Neutrophil (primary cell): ENCODE measurements around the gene PLAU.
"Not testable (repeated sequence)": the region's sequence is repeated elsewhere in the genome, so short reads cannot be mapped to it uniquely, and the experiment has no call there.

Source experiments
- H3K27ac ChIP-seq: fragments of 200-600 bp; sonication (generic); 2 replicates; pipeline ENCODE4 v1.5.1; 2016; ENCODE audit warnings: mild to moderate bottlenecking, moderate library complexity
- H3K27me3 ChIP-seq: fragments of 200-600 bp; sonication (generic); 2 replicates; pipeline ENCODE4 v1.6.0; 2016; ENCODE audit warnings: mild to moderate bottlenecking
- H3K36me3 ChIP-seq: fragments of 200-600 bp; sonication (generic); 2 replicates; pipeline ENCODE4 v1.5.1; 2017
- H3K4me1 ChIP-seq, 2 experiments: fragments of 200-600 bp in 1 of 2; sonication (generic) in 1 of 2; 1 replicate in 1 of 2; 2 replicates in 1 of 2; pipeline versions ENCODE4 v1.5.1 to v1.6.1; 2013 to 2016; ENCODE audit warnings: low read depth in 1 of 2, low read length in 1 of 2, mild to moderate bottlenecking in 1 of 2, moderate library complexity in 1 of 2; ENCODE audit not compliant: control insufficient read depth in 1 of 2, insufficient read depth in 1 of 2
- H3K4me3 ChIP-seq, 2 experiments: fragments of 200-600 bp in 1 of 2; sonication (generic) in 1 of 2; 1 replicate in 1 of 2; 2 replicates in 1 of 2; pipeline ENCODE4 v1.5.1; 2013 to 2016; ENCODE audit warnings: low read depth in 1 of 2, low read length in 1 of 2, mild to moderate bottlenecking in 1 of 2, moderate library complexity in 1 of 2
- H3K9me3 ChIP-seq: fragments of 200-600 bp; sonication (generic); 2 replicates; pipeline ENCODE4 v1.5.1; 2016
- TF ChIP-seq, protein P1 (sequence below): fragments of 200-600 bp; sonication (generic); IDR thresholded peaks from 2 replicates; pipeline ENCODE4 v1.5.1; 2016; ENCODE audit warnings: antibody characterized with exemption

The PLAU gene

DNA sequence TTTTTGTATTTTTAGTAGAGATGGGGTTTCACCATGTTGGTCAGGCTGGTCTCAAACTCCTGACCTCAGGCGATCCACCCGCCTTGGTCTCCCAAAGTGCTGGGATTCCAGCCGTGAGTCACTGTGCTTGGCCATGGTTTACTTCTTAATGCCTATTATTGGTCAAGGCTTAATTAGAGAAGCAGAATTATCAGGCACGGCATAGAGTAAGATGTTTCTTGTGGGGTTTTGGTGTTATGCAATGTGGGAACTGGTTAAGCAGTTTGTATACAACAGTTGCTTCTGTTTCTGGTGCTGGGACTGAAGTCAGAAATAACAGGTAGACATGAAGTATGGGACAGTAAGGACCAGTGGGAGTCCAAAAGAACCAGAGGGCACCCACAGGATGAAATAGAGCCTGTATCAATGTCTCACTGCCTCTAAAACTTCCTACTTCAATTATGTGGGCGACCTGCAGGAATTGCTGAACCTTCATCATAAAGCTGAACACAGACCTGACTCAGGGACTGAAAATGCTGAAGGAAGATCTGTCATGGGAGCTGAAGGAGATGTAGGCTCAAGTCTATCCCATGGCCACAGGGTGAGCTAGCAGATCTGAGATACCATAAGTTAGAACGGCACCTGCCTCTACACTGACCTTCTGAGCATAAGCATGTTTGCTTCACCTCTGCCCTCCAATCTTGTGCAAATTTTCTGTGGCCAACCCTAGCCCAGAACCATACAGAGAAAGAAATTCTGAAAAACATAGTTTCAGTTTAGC is 48.7 kb downstream of the PLAU start:
- peak overlapping the region; percentile 56 to 57 for H3K4me3 ChIP-seq
- H3K27me3 ChIP-seq = no peaks in the 10 kb centered on the region
- no peaks in the 10 kb centered on the region for H3K9me3 ChIP-seq
- H3K36me3 ChIP-seq = no peaks in the 10 kb centered on the region
- peak overlapping the region; percentile 97 for H3K27ac ChIP-seq
- TF ChIP-seq, protein P1, sequence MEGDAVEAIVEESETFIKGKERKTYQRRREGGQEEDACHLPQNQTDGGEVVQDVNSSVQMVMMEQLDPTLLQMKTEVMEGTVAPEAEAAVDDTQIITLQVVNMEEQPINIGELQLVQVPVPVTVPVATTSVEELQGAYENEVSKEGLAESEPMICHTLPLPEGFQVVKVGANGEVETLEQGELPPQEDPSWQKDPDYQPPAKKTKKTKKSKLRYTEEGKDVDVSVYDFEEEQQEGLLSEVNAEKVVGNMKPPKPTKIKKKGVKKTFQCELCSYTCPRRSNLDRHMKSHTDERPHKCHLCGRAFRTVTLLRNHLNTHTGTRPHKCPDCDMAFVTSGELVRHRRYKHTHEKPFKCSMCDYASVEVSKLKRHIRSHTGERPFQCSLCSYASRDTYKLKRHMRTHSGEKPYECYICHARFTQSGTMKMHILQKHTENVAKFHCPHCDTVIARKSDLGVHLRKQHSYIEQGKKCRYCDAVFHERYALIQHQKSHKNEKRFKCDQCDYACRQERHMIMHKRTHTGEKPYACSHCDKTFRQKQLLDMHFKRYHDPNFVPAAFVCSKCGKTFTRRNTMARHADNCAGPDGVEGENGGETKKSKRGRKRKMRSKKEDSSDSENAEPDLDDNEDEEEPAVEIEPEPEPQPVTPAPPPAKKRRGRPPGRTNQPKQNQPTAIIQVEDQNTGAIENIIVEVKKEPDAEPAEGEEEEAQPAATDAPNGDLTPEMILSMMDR = no peak
- peaks cover 47 to 52% of the 10 kb centered on the region in 2 experiments for H3K4me1 ChIP-seq

- Histone ChIP-seq H3K4me1 (peaks cover 36 to 49% of the 10 kb centered on the region in 2 experiments), H3K9me3 (no peaks in the 10 kb centered on the region), H3K27ac (no peak overlapping the region), H3K27me3 (no peaks in the 10 kb centered on the region), H3K36me3 (no peaks in the 10 kb centered on the region), H3K4me3 (no peak overlapping the region)
- TF ChIP-seq, protein P1 = no peak
Observed at GRCh38 chr10:73962386-73962785, 51.5 kb downstream of the PLAU start.

GRCh38 chr10:73963533-73963932 is 52.6 kb downstream of the PLAU start:
- not testable (repeated sequence) for H3K27me3 ChIP-seq, H3K4me3 ChIP-seq, H3K27ac ChIP-seq, H3K36me3 ChIP-seq, H3K9me3 ChIP-seq
- peaks cover 30 to 45% of the 10 kb centered on the region in 2 experiments for H3K4me1 ChIP-seq

- TF ChIP-seq, protein P1 = no peak
- H3K4me1 ChIP-seq = peaks cover 27 to 45% of the 10 kb centered on the region in 2 experiments
- H3K4me3 ChIP-seq = no peak overlapping the region
- no peak overlapping the region for H3K27ac ChIP-seq
- no peaks in the 10 kb centered on the region for H3K36me3 ChIP-seq
- H3K27me3 ChIP-seq = no peaks in the 10 kb centered on the region
- no peaks in the 10 kb centered on the region for H3K9me3 ChIP-seq
Observed at GRCh38 chr10:73964743-73965142, 53.8 kb downstream of the PLAU start.

DNA sequence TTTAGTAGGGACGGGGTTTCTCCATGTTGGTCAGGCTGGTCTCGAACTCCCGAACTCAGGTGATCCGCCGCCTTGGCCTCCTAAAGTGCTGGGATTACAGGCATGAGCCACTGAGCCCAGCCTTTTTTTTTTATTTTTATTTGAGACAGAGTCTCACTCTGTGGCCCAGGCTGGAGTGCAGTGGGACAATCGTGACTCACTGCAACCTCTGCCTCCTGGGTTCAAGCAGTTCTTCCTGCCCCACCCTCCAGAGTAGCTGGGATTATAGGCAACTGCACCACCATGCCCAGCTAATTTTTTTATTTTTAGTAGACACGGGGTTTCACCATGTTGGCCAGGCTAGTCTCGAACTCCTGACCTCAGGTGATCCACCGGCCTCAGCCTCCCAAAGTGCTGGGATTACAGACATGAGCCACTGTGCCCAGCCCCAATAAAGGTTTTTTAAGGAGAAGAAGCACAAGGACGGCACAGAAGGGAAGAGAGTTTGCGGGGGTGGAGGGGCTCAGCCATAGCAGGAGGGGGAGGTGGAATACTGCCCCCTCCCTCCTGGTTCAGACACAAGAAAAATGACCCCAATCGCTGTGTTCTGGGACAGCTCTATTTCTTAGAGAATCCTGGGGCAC is 54.4 kb downstream of the PLAU start:
- H3K4me3 ChIP-seq, H3K36me3 ChIP-seq: not testable (repeated sequence)
- H3K27ac ChIP-seq = peak overlapping the region; percentile 46

DNA sequence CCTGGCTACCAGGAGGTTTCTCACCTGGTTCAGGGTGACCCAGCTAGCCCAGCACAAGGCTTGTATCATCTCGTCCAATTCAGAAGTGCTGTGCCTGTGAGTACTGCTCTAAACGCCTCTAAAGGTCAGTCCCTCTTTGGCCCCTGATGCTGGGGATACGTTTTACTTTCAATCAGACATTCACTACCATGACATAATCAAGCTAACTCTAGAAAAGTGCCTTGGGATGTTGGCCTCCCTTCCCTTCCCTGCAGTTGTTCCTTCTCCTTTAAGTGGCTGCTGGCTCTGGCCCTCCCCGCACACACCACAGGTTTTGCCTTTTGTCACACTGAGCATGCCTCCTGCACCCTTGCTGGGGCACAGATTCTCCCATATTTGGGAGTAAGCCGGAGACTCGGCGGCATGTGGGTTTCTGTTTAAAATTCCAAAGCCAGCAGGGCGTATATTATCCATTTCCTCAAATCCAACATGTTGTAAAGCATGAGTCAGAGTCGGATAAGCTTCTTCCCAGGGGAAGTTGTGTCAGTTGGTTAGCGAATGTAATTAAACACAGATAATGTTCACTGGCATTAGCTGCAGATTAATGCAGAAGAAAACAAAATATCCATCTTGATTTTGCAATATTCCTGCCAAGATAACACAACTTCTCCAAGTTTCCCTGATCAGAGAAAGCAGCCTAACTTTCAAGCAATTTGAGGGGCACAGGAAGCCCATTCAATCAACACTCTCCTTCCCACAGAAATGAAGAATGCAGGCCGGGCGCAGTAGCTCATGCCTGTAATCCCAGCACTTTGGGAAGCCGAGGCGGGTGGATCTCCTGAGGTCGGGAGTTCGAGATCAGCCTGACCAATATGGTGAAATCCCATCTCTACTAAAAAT is 55.2 kb downstream of the PLAU start:
- H3K27me3 ChIP-seq = no peaks in the 10 kb centered on the region
- no peaks in the 10 kb centered on the region for H3K36me3 ChIP-seq
- peak overlapping the region; percentile 46 for H3K27ac ChIP-seq
- peaks cover 32 to 50% of the 10 kb centered on the region in 2 experiments for H3K4me1 ChIP-seq
- no peak overlapping the region for H3K4me3 ChIP-seq
- no peaks in the 10 kb centered on the region for H3K9me3 ChIP-seq
- TF ChIP-seq, protein P1 = no peak

More for the DNA sequence above, 54.4 kb downstream of the PLAU start:
- not testable (repeated sequence) for H3K27me3 ChIP-seq, H3K9me3 ChIP-seq
- peaks cover 27 to 45% of the 10 kb centered on the region in 2 experiments for H3K4me1 ChIP-seq
